ENCODE results near the gene CEP164. TPM values are rescaled to one million over a fixed set of nuclear protein-coding genes. Genes with fewer than 3 reads are reported as not detected.

Gene CEP164
- total and polyA plus RNA-seq, 9 of the 15 experiments (the other 6 are each of a cell fraction or from before 2014, with no cell fraction given) = 2.1 to 16.5 (median 10.4) TPM

- no peak for TF ChIP-seq NONO (IDR thresholded peaks at IDR 0.05; ENCODE audit: low read depth in 2 of 2, low read length in 1 of 2)
- TF ChIP-seq TSC22D4 (tag; IDR thresholded peaks at IDR 0.05) = no peak
These were observed 28.0 kb upstream of the CEP164 start (continued) for GRCh38 chr11:117299351-117300282.

- WGBS (ENCODE audit: insufficient coverage, low coverage, missing lambda C conversion rate) = 20% methylated on average over 17 of the region's 17 CpGs
- ChIA-PET CTCF (ENCODE audit: low intra/inter-chr PET ratio) (no interaction called here), POLR2A (no interaction called here)
- no peak overlapping the region for H2AFZ ChIP-seq (ENCODE audit: low read depth, low read length)
- TF ChIP-seq ZNF740 (CRISPR knock-in tag; IDR thresholded peaks at IDR 0.05) = peak; percentile 25; the same call in 1 of the 2 replicates
- TF ChIP-seq ZNF740 (tag; IDR thresholded peaks at IDR 0.05) = no peak
- 0 out of 2 replicates have a peak, but pooled peaks have one; percentile 27 for TF ChIP-seq POLR2G (IDR thresholded peaks at IDR 0.05; ENCODE audit: low read depth, low read length)
- no peak for TF ChIP-seq NFIC (IDR thresholded peaks at IDR 0.05)
- no peak for TF ChIP-seq ZNF592 (IDR thresholded peaks at IDR 0.05)
- no peak for TF ChIP-seq ERF (CRISPR knock-in tag; IDR thresholded peaks at IDR 0.05)
- no peak for TF ChIP-seq GTF2A2 (tag; IDR thresholded peaks at IDR 0.05)
- no peak for TF ChIP-seq E2F5 (CRISPR knock-in tag; IDR thresholded peaks at IDR 0.05)
- no peak for TF ChIP-seq BRCA1 (IDR thresholded peaks at IDR 0.05)
- no peak for TF ChIP-seq BRCA1 (CRISPR knock-in tag; IDR thresholded peaks at IDR 0.05)
- no peak overlapping the region for H3K4me2 ChIP-seq (ENCODE audit: insufficient read depth, low read length)
- no peaks in the 10 kb centered on the region for H3K36me3 ChIP-seq (ENCODE audit: control insufficient read depth, insufficient read depth, low read length)
- H3K4me1 ChIP-seq (replicated peaks in 1 of 2; ENCODE audit: control insufficient read depth in 2 of 2, insufficient read depth in 2 of 2, low read length in 2 of 2) = peaks cover 0 to 10% of the 10 kb centered on the region in 2 experiments; a peak in 1 of 5 replicates
- no peak for FAIRE-seq
- H3K9ac ChIP-seq (ENCODE audit: insufficient read depth in 1 of 2, low read depth in 2 of 2, low read length in 2 of 2) = 0 out of 4 replicates have a peak overlapping the region, but pooled peaks of 1 of the 2 experiments have one; percentile 27
- BruUV-seq (replicated peaks) = no TSS peak
- in situ Hi-C loops (cut with MboI) (no loop called here), intact Hi-C loops (cut with micrococcal nuclease) (no loop called here)
- peaks cover 3% of the 10 kb centered on the region; the same call in 1 of the 2 replicates for H4K20me1 ChIP-seq (replicated peaks; ENCODE audit: control insufficient read depth, insufficient read depth, low read length)
- H3K4me3 ChIP-seq = no peak overlapping the region
- no peaks in the 10 kb centered on the region for H3K9me1 ChIP-seq (ENCODE audit: control insufficient read depth, insufficient read depth, low read length)
- no peak overlapping the region for H3K27ac ChIP-seq (ENCODE audit: extremely low read depth, low read depth, low read length)
- no peaks in the 10 kb centered on the region for H3K9me3 ChIP-seq (replicated peaks; ENCODE audit: control insufficient read depth, insufficient read depth, low read depth, low read length)
- peaks cover 18 to 52% of the 10 kb centered on the region in 2 experiments; a peak in 4 of 5 replicates for H3K27me3 ChIP-seq (ENCODE audit: control insufficient read depth in 2 of 2, insufficient read depth in 2 of 2, low read length in 2 of 2)
- DNase-seq (ENCODE audit: extremely low read depth in 1 of 4, low spot score in 3 of 4) = no peak
- peak; percentile 38 for ATAC-seq
- no peaks in the 10 kb centered on the region for H3K79me2 ChIP-seq (ENCODE audit: control insufficient read depth, insufficient read depth, low read length)
These were observed 27.4 kb upstream of the CEP164 start for GRCh38 chr11:117300283-117300663.
